GM19025 (cell line): ENCODE data around the gene PNPLA2.

Source experiments
- ATAC-seq: cut with Tn5 transposase; IDR thresholded peaks from one replicate; pipeline ENCODE4 v1.9.1; 2021; ENCODE audit warnings: mild to moderate bottlenecking, low read depth, moderate library complexity; ENCODE audit not compliant: unreplicated experiment

The PNPLA2 gene

DNA sequence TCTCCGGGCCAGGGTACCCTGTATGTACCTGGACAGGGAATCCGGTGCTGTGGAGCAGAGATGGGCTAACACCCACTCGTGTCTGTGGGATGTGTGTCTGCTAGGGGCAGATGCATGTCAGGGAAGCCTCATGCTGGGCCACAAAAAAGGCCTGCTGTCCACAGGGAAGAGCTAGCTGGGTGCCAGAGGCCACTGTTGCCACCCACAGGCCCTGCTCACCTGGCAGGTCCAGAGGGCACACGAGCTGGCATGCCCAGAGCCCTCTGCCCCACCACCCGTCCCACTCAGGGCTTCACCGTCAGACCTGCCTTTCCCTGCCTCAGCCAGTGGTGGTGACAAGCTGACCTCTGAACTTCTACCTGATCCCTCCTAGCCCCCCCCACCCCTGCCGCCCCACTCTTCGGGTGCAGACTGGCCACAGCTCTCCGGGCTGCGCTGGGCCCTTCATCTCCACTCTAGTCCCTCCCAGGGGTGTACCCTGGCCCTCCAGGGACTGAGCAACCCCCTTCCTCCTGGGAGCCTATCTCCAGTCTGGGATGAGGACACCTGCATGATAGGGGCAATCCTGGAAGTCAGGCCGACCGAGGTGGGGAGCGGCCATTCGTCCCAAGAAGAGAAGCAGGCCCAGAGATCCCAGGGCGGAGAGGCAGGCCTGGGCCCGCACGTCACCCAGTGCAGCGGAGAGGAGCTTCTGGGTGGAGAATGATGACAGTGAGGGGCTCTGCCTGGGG, 22.0 kb upstream of the PNPLA2 start:
- ATAC-seq = no peak

DNA sequence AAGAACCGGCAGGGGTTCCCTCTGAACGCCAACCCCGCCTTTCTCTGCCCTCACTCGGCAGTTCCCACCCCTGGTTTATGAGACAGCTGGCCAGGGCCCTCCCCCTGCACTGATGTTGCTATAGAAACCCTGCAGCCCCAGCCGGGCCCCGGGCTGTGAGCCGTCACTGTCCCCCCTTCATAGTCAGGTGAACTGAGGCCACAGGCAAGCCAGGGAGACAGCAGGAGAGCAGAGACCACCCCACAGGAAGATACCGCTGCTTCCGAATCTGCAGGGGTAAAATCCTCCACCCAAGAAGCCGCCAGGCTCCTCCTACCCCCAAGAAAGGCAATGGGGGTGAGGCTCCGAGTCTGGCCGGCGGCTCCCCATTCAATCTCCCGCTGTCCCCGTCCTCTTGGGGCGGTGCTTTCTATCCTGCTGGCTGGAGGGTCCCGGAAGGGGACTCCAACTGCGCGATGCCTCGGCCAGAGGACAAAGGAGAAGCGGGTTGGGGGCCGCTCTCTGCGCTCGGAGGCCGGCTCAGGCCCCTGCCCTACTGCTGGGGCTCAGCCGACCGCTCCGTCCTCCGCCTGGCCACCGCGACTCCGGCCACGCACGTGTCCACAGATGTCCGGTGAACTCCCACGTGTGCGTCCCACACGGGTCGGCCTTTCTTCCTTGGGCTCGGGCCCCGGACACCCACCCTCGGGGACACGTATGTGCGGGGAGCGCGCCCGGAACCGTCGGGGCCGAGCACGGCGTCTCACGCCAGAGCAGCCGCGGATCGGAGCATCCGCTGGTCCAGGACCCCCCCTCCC, 21.2 kb upstream of the PNPLA2 start:
- peak; percentile 38 for ATAC-seq

DNA sequence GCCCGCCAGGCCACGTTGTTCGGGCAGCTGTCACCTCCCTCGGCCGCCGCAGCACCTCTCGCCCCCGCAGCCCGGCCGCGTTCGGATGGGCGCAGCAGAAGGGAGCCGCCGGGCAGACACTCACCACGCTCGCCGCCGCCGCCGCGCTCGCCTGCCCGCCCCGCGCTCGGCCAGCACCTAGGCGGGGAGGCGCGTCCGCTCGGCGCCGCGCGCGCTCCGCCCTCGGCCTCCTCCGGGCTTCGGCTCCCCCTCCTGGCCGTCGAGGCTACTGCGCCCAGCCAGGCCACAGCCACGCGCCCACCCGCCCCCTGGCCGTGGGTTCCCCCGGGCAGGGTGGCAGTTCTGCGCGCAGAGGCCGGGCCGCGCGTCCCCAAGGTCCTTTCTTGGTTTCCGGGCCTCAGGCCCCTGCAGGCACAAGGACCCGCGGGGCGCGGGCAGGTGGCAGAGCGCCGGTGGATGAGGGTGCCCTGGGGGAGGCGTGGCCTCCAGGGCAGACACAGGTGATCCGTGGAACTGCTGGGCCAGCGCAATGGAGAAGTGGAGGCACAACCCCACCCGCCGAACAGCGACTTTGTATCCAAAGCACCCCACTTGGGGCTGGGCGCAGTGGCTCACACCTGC, 20.5 kb upstream of the PNPLA2 start, which contains the start of gene SLC25A22:
Gene SLC25A22, minus strand, starts transcription at position 189 of the 621 bp plus-strand sequence. CDS start 3,275 bp downstream, outside the sequence.
- peak; percentile 65 for ATAC-seq

DNA sequence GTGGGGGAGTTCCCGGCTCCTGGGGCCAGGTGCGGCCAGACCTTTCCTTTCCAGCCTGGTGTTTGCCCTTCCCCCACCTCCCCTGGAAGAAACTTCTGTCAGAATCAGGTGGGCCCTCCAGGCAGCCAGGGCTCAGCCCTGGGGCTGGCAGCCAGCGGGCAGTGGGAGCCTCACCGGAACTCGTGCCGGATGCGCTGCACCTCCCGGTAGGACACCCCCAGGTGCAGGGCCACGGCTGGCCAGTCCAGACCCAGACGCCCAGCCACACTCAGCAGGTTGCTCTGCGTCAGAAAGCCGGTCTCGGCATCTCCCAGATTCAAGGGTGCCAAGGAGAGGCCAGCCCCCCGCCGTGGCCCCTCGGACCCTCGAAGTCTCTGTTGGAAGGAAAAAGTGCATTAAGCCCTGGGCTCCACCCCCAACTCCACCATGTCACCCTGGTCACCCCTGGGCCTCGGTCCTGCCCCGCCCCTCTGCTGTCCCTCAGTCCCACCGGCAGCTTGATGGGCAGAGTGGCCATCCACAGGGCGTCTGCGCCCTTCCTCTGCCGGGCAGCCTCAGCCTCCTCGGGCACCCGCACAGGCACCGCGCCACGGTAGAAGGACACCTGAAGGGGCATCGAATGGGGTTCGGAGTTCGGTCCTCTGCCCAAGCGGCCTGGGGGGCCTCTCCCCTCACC, 18.9 kb upstream of the PNPLA2 start:
- ATAC-seq = no peak

DNA sequence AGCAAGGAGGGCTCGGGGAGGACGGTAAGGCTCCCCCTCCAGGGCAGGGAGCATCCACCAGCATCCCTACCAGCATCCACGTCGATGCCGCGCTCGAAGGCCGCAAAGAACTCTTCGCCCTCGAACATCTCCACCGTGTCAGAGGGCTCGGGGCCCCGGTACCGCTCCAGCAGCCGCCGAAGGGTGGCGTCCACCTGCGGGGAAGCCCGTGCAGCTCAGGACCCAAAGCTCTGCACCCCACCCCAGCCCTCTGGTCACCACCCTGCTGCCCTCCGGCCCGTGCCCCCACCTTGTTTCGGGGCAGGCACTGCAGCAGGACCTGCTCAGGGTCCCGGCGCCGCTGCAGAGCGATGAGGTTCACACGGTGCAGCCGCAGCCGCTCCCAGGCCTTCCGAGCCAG, 18.2 kb upstream of the PNPLA2 start:
- ATAC-seq = no peak

DNA sequence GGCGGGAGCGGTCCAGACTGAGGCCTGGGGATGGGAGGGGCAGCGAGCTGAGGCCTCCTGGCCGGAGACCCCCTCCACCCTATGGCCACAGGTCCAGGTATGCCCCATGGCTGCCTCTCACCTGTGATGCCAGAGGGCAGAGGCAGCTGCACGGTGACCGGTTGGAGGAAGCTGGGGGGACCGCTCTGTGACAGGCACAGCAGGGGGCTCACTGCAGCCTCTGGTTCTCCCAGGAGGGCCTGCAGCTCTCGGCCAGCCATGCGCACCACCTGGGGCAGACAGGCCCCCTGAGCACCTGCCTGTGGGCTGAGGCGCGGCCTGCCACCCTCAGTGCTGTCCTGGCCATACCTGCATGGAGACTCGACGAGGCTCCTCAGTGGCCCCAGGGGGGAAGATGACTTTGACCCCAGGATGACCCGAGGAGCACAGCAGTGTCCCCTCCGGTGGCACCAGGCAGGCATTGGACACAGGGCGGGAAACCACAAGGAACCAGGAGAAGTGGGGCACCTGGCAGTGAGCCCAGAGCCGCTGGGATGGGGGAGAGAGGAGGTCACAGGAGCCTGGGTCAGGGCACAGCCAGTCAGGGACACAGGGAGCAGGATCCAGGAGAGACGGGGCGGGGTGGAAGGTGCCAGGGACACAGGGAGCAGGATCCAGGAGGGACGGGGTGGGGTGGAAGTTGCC, 17.5 kb upstream of the PNPLA2 start:
- ATAC-seq = no peak

DNA sequence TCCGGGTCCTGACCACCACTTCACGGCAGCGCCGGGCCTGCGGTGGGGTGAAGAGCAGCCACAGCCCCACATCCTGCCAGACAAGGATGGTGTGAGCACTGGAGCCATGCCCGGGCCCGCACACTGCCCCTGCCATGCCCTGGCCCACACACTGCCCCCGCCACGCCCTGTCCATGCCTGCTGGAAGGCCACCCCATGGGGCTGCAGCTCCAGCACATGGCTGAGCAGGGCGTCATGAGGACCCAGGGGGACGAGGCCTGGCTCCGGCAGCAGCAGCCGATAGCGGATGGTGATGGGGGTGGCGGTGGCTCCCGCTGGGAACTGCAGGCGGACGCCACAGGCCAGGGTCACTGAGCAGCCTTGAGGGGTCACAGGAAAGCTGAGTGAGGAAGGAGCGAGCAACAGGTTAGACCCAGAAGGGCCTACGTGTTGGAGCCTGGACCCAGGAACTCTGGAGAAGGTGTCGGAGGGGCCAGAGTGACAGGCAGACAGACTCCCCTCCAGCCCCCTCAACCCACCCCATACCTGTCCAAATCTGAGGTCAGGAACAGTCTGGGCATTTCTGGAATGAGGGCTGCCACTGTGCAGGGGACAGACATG, 16.6 kb upstream of the PNPLA2 start:
- ATAC-seq = no peak

DNA sequence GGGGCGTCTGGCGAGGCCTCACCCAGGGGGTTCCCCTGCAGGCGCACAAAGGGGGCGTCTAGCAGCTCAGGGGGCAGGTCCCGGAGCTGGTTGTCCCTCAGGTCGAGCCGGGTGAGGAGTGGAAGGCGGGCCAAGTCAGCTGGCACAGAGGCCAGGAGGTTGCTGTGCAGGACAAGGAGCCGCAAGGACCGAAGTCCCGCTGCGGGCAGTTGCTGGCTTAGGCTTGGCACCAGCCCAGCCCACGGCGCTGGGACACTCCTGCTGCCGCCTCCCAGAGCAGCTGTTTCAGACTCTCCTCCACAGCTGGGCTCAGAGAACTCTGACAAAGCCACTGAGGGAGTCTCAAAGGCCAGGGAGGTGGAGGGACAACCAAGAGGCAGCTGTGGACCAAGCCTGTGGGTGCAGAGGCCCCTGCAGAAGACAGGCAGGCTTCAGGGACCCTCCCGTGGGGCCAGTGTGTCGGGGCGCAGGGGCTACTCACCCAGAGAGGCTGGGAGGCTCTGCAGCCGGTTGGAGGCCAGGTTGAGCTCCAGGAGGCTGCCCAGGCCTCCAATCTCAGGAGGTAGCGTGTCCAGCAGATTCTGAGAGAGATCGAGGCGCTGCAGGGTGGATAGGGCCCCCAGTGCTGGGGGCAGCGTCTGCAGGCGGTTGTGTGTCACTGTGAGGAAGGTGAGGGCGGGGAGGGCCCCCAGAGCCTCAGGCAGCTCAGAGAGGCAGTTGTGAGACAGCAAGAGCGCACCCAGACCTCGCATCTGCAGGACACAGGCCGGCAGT, 15.8 kb upstream of the PNPLA2 start:
- ATAC-seq = no peak

DNA sequence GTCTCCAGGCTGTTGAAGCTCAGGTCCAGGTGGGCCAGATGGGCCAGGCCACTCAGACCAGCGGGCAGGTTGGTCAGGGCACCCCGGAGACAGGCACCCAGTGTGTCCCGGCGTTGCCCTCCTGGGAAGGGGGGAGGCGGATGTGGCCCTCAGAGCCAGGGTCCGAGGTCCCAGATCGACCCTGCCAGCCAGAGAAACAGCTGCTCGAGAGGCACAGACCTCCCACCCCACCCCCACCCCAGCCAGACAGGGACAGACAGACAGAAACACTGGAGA, 15.3 kb upstream of the PNPLA2 start:
- no peak for ATAC-seq

DNA sequence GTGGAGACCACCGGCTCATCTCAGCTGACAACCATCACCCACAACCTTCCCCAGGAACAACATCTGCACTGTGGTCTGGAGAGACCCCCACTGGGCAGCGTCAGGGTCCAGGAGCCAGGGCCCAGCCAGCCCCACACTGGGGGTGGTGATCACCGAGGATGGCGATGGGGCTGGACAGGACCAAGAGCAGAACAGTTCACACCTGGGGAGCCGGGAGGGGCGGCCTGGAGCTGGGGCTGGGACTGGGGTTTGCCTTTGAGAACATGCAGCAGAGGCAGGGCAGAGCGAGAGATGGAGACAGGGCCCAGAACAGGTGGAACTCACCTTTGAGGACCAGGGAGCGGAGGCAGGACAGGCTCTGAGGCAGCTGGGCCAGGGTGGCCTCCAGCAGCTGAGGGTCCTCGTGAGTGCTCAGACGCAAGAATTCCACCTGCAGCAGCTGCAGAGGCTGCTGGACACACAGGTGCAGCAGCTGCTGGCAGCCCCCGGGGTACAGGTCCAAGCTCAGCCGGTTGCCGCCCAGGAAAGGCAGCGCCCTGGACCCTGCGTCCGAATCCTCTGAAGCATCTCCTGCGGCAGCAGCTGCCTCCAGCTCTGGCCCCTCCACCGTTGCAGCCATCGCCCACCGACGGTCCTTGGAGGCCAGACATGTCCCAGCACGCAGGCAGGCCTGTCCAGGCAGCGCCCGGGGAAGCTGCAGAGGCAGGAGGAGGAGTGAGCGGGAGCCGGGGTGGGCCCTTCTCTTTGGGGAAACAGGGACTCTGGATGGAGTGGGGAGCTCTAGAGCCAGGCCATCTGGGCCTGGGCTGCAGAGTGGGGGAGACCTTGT, 14.7 kb upstream of the PNPLA2 start:
- no peak for ATAC-seq

DNA sequence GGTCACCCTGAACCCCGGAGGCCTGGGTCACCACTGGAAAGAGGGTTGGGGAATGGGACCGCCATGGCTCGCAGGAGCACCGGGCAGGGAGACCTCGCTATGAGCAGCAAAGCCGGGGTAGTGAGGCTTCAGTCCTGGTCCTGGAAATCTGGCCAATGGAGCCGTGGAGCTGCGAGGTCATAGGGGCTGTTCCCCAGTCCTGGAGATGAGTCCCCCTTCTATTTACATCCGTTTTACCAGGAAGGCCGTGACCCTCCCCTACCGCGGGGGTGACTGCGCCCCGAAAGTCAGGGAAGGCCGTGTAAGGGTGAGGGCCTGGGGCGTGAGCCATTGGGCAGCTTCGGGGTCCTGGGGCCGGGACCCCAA, 14.1 kb upstream of the PNPLA2 start:
- no peak for ATAC-seq

DNA sequence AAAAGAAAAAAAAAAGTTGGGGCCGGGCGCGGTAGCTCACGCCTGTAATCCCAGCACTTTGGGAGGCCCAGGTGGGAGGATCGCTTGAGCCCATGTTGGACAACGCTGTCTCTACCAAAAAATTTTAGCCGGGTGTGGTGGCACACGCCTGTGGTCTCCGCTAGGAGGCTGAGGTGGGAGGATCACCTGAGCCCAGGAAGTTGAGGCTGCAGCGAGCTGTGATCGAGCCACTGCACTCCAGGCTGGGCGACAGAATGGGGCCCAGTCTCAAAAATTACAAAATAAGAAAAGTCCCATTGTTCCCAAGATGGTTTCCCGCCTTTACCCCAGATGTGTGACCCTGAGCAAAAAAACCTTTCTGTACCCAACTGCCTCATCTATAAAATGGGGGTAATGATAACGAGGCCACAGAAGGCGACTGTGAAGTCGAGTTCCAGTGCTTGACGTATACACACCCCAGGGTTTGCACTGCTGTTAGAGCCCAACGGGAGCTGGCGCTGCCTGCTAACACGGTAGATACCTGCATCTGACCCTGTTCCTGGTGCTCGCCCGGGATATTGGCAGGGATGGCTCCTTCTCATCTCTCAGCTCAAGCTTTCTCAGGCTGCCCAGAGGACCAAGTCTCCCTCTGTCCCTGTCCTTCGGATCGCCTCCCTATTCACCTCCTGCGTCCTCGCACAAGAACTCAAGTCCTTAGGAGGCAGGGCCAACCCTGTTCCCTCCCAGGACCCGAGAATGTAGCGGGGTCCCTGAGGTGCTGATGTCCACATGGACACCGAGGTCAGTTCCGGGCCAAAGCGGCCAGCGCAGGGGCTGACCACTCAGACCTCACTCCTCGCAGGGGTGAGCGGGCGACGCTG, 10.1 kb upstream of the PNPLA2 start:
- no peak for ATAC-seq

DNA sequence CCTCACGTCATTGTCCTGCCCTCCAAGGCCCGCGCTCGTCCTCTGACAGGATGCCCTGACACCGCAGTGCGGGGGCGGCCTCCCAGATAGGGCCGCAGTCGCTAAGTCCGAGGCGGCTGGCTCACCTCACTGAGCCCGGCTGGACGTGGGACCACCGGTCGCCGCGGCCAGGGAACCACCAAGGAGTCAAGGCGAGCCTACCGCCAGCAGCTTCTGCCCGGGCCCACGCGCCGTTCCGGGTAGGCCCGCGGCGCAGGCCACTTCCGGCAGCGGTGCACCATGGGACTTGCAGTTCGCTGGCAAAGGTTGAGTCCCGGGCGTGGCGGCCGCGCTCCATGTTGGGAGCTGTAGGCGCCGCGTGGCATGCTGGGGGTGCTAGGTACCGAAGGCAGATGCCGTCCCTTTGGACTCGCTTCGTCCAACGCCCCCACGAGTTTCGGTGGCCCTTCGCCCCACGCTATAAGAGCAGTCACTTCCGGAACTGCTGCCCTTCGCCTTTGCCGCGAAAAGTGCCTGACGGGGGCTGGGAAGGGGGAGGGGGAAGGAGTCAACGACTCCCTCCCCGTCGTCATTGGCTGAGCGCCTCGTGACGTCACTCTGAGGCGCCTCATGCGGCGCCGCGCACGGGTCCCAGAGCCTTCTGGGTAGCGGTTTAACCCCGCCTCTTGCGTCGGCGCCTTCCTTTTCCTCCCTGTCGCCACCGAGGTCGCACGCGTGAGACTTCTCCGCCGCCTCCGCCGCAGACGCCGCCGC, 9.3 kb upstream of the PNPLA2 start, which contains the start of gene RPLP2:
Gene RPLP2, plus strand, starts transcription at position 681 of the 753 bp plus-strand sequence. CDS start 268 bp downstream, outside the sequence.
- ATAC-seq = peak; percentile 66

DNA sequence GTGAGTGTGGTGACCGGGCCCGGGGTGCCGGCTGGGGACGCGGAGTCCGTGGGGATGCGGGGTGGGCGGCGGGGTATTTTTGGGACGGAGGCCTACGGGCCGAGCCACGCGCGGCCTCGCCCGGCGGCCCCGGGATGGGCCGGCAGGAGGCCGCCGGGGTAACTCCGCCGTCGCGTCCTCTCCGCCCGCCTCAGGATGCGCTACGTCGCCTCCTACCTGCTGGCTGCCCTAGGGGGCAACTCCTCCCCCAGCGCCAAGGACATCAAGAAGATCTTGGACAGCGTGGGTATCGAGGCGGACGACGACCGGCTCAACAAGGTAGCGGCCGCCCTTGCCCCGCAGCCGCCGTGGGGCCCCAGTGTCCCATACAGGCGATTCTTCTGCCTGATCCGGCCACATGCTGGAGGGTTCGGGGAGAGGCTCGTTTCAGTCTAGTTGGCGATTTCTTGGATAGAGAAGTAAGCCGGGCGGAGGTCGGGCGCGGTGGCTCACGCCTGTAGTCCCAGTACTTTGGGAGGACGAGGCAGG, 8.6 kb upstream of the PNPLA2 start:
- ATAC-seq = peak; percentile 6

DNA sequence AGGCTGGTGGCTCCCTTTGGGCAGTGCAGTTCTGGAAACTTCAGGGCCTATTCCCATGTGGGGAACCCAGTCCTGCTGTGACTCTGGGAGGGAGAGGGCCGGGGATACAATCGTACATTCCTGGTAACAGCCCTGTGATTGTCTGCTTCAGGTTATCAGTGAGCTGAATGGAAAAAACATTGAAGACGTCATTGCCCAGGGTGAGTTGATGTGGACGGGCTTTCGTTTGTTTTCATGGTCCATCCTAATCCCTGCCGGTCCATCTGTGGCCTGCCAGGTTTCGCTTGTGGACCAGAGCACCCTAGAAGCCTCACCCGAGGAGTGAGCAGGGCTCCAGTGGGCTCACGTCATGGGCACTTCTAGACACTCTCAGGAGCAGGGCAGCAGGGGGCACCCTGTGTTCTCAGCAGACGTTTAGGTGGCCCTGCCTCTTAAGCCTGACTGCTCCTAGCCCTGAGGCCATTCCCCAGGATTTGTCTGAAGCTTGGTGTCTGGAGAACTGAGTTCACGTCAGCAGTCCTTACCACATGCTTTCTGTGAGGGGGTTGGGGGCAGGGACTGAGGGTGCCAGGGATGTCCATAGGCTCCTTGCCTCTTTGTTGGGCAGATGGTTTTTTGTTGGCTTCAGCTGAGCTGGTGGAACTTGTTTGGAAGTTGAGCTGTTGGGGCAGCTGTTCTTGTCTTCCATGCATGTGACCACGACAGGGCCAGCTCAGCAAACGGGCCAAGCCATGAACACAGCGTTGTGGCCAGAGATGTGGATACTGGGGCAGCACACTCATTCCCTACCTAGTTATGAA, 7.1 kb upstream of the PNPLA2 start:
- no peak for ATAC-seq

DNA sequence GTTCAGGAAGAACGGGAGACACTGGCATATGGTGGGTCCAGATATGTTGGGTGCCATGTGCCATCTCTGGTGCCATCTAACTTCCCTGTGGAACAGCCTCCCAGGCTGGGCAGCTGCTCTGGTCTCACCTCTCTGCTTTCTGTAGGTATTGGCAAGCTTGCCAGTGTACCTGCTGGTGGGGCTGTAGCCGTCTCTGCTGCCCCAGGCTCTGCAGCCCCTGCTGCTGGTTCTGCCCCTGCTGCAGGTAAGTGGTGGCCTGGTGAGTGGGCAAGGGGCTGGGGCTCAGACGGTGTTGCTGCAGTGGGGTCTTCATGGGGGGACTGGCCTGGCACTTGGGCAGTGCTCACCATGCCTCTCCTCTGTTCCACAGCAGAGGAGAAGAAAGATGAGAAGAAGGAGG, 6.3 kb upstream of the PNPLA2 start:
- no peak for ATAC-seq
